GM12801 (cell line): ENCODE data around the gene CTRB2.

Experiments
- TF ChIP-seq, protein P1 (sequence below): IDR thresholded peaks from one replicate; pipeline ENCODE4 v1.5.1; 2011; ENCODE audit warnings: control low read depth; ENCODE audit not compliant: insufficient read length; ENCODE audit errors: extremely low read depth

The CTRB2 gene

DNA sequence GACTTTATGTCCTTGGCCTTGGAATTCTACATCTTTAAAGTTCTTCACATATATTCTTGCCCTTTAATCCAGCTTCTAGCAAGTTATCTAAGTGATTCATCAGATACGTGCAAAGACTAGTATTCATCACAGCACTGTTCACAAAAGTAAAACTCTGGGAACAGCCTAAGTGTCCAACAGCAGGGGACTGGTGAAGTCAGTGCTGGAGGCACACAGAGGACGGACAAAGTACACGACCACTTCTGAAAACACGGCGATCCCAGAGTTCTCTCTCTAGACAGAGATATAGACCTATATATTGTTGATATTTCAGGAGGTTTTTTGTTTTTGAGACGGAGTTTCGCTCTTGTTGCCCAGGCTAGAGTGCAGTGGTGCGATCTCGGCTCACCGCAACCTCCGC, 24.6 kb upstream of the CTRB2 start:
- TF ChIP-seq, protein P1, sequence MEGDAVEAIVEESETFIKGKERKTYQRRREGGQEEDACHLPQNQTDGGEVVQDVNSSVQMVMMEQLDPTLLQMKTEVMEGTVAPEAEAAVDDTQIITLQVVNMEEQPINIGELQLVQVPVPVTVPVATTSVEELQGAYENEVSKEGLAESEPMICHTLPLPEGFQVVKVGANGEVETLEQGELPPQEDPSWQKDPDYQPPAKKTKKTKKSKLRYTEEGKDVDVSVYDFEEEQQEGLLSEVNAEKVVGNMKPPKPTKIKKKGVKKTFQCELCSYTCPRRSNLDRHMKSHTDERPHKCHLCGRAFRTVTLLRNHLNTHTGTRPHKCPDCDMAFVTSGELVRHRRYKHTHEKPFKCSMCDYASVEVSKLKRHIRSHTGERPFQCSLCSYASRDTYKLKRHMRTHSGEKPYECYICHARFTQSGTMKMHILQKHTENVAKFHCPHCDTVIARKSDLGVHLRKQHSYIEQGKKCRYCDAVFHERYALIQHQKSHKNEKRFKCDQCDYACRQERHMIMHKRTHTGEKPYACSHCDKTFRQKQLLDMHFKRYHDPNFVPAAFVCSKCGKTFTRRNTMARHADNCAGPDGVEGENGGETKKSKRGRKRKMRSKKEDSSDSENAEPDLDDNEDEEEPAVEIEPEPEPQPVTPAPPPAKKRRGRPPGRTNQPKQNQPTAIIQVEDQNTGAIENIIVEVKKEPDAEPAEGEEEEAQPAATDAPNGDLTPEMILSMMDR: no peak

GRCh38 chr16:75230471-75231110, 23.6 kb upstream of the CTRB2 start:
- TF ChIP-seq, protein P1: no peak

- TF ChIP-seq, protein P1: no peak
Observed at GRCh38 chr16:75229172-75230031, 22.4 kb upstream of the CTRB2 start.

GRCh38 chr16:75228143-75228976, 21.4 kb upstream of the CTRB2 start:
- TF ChIP-seq, protein P1: no peak

- TF ChIP-seq, protein P1: no peak
Observed at GRCh38 chr16:75227361-75228142, 20.6 kb upstream of the CTRB2 start.

DNA sequence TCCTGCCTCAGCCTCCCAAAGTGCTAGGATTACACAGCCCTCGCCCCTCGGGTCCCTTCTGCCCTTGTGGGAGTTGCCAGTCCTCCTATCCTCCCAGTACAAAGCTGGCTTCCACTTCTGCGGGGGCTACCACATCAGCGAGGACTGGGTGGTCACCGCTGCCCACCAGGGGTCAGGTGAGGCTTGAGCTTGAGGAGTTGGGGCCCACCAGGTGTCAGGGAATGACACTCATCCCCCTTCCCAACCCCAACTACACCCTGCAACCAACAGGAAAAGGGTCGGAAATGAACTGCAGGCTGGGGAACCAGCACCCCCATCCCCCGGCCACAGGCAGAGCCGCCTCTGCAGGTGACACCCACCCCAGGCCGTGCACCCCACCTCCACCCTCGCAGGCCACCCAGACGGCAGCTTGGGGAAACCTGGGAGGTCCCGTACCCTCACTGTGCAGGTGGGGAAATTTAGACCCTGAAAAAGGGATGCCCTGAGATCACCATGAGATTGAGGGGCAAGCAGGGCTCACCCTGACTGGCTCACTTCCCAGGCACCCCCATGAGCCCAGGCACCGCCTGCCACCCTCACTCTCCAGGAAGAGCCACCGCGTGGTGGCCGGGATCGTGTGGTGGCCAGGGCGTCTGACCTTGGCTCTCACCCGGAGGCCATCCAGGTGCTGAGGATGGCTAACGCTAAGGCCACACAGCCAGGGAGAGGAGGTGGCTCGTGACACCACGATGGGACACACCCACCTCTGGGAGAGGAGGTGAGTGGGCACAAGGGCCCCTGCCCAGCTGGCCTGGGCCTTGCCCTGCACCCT, 19.8 kb upstream of the CTRB2 start:
- TF ChIP-seq, protein P1: no peak
